ENCODE measurements around the gene AGPAT1.
"Not testable (repeated sequence)": the region's sequence is repeated elsewhere in the genome, so short reads cannot be mapped to it uniquely, and the experiment has no call there.

Gene AGPAT1

GRCh38 chr6:32198345-32198696 lies 22.4 kb upstream of the AGPAT1 start:
- no peak for DNase-seq

GRCh38 chr6:32196682-32197616 lies 21.1 kb upstream of the AGPAT1 start:
- no peak for DNase-seq

GRCh38 chr6:32195902-32196681 lies 20.2 kb upstream of the AGPAT1 start:
- DNase-seq = peak; percentile 22

DNA sequence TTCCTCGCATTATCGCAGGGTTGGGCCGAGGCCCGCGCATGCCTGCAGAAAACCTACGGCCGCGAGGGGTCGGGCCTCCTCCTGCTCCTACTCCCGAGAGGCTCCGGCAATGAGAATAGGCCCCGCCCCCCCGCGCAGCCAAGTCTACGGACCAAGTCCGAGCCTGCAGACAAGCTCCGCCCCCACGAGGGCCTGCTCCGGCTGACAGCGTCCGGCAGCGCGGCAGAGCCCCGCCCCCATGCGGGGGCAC lies 19.7 kb upstream of the AGPAT1 start:
- DNase-seq = peak; percentile 95

GRCh38 chr6:32194825-32195651 lies 19.2 kb upstream of the AGPAT1 start:
- no peak for DNase-seq

GRCh38 chr6:32194388-32194787 lies 18.5 kb upstream of the AGPAT1 start:
- no peak for DNase-seq

DNA sequence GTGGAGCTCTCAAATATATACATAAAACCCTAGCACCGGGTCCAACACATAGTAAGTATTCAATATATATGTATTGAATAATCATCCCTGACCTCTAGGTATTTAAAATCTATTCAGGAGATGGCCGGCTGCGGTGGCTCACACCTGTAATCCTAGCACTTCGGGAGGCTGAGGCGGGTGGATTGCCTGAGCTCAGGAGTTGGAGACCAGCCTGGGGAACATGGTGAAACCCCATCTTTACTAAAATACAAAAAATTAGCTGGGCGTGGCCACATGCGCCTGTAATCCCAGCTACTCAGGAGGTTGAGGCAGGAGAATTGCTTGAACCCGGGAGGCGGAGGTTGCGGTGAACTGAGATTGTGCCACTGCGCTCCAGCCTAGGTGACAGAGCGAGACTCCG lies 17.2 kb upstream of the AGPAT1 start:
- not testable (repeated sequence) for DNase-seq

- no peak for DNase-seq
Measured at GRCh38 chr6:32192608-32193039, 16.7 kb upstream of the AGPAT1 start, which contains the start of gene GPSM3. TSS of gene GPSM3 (minus strand) at chr6:32192643. CDS start at chr6:32192513, 130 bp downstream.

GRCh38 chr6:32191696-32192607 lies 16.1 kb upstream of the AGPAT1 start:
- DNase-seq = no peak

DNA sequence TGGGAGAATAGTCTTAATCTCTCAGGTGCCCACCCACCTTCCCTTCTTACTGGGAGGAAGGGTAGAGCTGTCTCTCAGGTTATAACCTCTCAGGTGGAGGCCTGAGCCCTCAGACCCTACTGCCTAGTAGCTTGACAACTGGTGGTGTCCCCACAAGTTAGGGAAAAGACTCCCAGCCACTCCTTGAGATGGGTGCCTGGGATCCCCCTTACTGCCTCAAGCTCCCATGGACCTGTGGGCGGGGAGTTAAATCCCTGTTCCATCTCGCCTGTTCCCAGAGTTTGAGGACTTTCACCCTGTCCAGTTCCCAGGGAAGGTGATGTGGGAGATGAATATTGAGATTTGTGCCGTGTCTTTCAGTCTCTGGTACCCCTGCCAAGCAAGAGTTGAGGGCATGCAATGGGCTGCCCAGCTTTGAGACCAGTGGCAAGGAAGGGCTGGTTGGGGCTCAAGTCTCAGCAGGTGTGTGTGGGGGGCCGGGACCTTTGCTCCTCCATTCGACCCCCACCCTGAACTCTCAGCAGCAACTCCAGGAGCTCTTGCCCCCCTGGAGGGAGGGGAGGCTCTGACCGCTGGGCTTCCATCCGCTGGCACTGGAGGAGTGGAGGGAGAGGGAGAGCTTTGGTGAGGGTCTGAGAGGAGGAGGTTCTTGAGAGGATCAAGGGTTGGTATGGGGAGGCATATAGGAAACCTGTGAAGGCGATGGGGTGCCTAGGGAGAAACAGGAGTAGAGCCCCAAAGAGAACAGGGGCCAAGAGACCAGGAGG lies 15.2 kb upstream of the AGPAT1 start:
- DNase-seq = no peak

DNA sequence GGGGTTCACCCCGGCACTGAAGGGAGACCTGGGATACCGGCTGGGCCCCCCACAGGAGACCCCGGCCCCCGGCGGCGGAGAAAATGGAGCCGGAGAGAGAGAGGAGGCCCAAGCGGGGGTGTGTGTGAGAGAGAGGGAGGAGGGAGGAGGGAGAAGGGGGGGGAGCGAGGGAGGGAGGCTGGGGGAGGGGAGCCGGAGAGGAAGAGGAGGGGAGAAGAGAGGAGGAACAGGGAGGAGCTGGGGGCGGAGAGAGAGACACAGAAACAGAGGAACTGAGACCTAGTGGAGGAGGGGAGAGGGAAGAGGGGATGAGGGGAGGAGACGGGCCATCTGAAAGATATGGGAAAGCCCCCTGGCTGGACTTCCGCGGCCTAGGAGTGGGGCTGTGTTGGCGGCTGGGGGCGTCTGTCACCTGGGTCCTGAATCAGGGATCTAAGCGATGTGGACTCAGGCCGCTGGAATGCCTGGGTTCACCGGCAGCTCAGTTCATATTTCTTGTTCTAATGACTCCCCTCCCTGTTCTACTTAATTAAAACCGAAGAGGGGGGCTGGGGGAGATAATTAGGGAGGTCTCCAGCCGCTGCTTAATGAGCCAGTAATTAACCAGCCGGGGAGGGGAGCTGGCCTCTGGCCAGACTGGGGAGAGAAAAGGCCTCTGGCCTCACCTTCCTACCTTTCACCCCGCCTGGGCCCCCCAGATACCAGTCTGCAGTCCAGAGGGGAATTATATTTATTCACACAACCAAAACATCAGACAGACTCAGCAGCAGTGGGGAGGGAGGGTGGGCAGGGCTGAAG lies 14.4 kb upstream of the AGPAT1 start, which contains the start of gene PBX2:
PBX2 (minus strand) TSS at position 149 of the 798 bp plus-strand sequence. CDS start 287 bp downstream, outside the sequence.
- DNase-seq = peak; percentile 58

DNA sequence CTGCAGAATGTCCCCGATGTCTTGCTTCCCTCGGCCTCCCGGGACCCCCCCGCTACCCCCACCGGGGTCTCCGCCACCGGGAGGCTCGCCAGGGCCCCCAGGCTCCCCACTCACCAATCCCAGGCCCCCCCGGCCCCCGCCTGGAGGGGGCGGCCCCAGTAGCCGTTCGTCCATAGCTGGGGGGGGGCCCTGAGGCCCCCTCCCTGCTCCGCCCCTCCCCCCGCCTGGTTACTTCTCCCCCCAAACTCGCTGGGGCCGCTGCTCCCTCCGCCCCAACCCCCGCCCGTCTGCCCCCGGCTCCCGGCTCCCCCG lies 13.8 kb upstream of the AGPAT1 start:
- no peak for DNase-seq

GRCh38 chr6:32189069-32189741 lies 13.3 kb upstream of the AGPAT1 start:
- DNase-seq = no peak

- no peak for DNase-seq
Measured at GRCh38 chr6:32188381-32189068, 12.6 kb upstream of the AGPAT1 start.

- not testable (repeated sequence) for DNase-seq
Measured at GRCh38 chr6:32187725-32188380, 12.0 kb upstream of the AGPAT1 start.

DNA sequence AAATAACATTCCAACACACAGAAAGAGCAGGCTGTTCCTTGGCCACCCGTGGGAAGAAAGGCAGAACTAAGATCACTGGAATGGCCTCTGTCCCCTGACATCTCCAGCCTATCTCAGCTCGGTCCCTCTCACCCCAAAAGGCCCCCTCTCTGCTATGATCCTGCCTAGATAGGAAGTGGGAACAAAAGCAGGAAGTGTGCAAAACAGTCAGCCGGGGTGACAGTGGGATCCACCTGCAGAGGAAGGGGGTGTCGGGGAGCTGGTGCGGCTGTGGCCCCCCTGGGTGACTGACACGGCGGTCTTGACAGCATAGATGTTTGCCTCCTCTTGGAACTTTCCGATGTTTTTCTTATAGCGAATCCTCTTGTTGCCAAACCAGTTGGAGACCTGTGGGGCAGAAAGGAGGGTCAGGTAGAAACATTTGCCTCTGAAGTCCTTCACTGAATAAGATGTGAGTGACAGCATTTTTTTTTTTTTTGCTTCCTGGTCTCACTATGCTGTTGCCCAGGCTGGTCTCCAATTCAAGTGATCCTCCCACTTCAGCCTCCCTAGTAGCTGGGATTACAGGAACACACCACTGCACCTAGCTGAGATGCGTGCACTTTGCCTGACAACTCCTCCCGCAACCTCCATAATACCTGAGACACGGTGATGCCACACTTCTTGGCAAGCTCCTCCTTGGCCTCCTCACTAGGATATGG lies 11.3 kb upstream of the AGPAT1 start:
- no peak for DNase-seq

DNA sequence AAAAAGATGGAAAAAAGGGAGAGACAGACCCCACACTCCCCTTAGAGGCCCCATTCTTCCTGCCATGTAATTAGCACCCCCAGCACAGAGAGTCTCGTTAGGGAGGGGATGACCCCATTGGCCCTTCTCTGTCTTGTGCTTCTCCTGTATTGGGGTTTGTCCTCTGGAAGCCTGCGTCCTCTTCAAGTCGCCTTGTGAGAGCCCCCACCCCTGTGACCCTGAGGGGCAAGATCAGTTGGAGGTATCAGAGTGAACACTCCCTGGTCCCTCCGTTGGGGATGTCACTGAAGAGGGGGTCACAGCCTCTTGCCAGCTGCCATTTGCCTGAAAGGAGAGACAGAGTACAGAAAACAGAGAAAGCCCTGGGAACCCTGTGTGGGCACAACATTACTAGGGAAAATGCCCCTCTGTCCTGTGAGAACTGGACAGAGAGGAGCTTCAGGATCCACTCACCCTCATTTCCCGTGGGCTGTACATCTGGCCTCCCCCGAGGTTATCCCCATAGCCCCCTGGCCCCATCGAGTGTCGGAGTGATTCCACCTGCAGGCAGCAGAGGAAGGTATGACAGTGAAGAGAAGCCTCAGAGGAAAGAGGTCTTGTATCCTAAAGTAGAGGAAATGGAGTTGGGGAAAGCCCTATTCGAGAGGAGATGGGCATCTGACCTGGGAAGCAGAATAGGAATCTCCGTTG lies 10.4 kb upstream of the AGPAT1 start:
- not testable (repeated sequence) for DNase-seq
